Gastroesophageal sphincter (tissue), 4 donors: ENCODE measurements around the gene CHSY3. TPM values are rescaled to one million over a fixed set of nuclear protein-coding genes. Genes with fewer than 3 reads are reported as not detected.

Source experiments
- ATAC-seq: fragments of 150-250 bp; one replicate; pipeline ENCODE4 v1.9.1; 2016; ENCODE audit warnings: mild to moderate bottlenecking, moderate library complexity
- H3K27ac ChIP-seq, 4 donors: fragments of 200-600 bp; sonication (generic) in 3 of 4; 1 replicate in 3 of 4; 2 replicates in 1 of 4; pipeline ENCODE4 v1.5.1; 2016 to 2019
- H3K27me3 ChIP-seq: fragments of 200-600 bp; sonication (generic); one replicate; pipeline ENCODE4 v1.5.1; 2019
- H3K36me3 ChIP-seq, 2 donors: fragments of 200-600 bp; sonication (generic); one replicate each; pipeline ENCODE4 v1.5.1; 2019; ENCODE audit warnings: control low read depth in 1 of 2
- H3K4me1 ChIP-seq, 3 donors: fragments of 200-600 bp; sonication (generic); 1 replicate in 2 of 3; 2 replicates in 1 of 3; pipeline ENCODE4 v1.5.1; 2016 to 2019; ENCODE audit warnings: control low read depth in 2 of 3
- H3K4me3 ChIP-seq, 2 donors: fragments of 200-600 bp; sonication (generic); one replicate each; pipeline ENCODE4 v1.5.1; 2019; ENCODE audit warnings: mild to moderate bottlenecking in 1 of 2, moderate library complexity in 1 of 2
- H3K9me3 ChIP-seq, 3 donors: fragments of 200-600 bp; sonication (generic); one replicate each; pipeline ENCODE4 v1.5.1; 2017 to 2019; ENCODE audit warnings: control low read depth in 2 of 3
- EP300 ChIP-seq: sonication (generic); formaldehyde crosslinking; IDR thresholded peaks from one replicate; pipeline ENCODE4 v1.6.1; 2017; ENCODE audit warnings: antibody characterized with exemption, mild to moderate bottlenecking
- POLR2A ChIP-seq, 2 donors: fragments of 450-650 bp; IDR thresholded peaks; one replicate each; pipeline ENCODE4 v1.6.1; 2017; ENCODE audit warnings: antibody characterized with exemption in 2 of 2, mild to moderate bottlenecking in 2 of 2, moderate library complexity in 1 of 2
- POLR2AphosphoS5 ChIP-seq: sonication (generic); formaldehyde crosslinking; IDR thresholded peaks from one replicate; pipeline ENCODE4 v1.6.1; 2017; ENCODE audit warnings: antibody characterized with exemption
- WGBS, 2 donors: methylation state at CpG; one replicate each; pipeline ENCODE4 v1.1.5; 2018; ENCODE audit warnings: low coverage in 1 of 2; 5-methylcytosine and 5-hydroxymethylcytosine counted together
- total RNA-seq, 4 donors: library from RNA; depleted of rRNA; stranded (reverse); fragments of >200 nt; gene quantifications; one replicate each; pipeline ENCODE4 v1.1.0, GENCODE V29; 2016
- TF ChIP-seq, protein P1 (sequence below), 4 experiments: fragments of 200-600 bp in 2 of 4; fragments of 450-650 bp in 2 of 4; sonication (generic) in 1 of 4; IDR thresholded peaks; one replicate each; pipeline ENCODE4 v1.5.1; 2017 to 2019; ENCODE audit warnings: antibody characterized with exemption in 4 of 4, mild to moderate bottlenecking in 2 of 4, moderate library complexity in 2 of 4

The CHSY3 gene
- total RNA-seq, 4 donors from 2014 or later = 0.78 to 3.4 (median 2.8) TPM

DNA sequence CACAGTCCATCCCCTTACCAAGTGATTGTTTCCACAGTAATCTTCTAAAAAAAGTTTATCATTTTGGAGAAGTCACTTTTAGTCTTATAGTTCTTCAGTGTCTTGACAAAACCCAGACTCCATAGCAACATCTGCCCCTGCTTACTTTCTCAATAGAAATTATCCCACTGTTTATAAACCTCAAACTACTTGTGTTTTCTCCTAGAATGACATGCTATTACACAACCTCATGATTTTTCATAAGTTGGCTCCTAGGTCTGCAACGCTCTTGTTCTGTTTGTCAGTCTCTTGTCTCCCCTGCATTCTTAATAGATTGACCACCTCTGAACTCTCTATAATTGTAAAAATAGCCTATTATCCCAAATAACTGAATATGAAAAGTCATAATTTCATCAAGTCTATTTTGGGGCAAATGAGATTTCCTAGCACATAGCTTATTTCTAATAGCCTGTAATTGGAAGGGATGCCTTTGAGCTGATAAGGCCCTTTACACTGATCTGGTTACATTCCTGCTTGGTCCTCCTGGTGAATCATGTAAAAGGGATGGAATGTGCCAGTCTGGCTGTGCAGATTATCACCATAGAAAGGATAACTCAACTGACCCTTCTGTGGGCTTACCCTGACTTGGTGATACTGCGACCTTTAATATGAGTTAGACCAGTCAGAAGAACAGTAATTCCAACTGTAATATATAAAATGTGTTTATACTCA, 69.6 kb downstream of the CHSY3 start:
- no peak overlapping the region for H3K4me3 ChIP-seq
- H3K27me3 ChIP-seq = no peaks in the 10 kb centered on the region
- H3K4me1 ChIP-seq = no peaks in the 10 kb centered on the region
- no peak for ATAC-seq
- TF ChIP-seq, protein P1, sequence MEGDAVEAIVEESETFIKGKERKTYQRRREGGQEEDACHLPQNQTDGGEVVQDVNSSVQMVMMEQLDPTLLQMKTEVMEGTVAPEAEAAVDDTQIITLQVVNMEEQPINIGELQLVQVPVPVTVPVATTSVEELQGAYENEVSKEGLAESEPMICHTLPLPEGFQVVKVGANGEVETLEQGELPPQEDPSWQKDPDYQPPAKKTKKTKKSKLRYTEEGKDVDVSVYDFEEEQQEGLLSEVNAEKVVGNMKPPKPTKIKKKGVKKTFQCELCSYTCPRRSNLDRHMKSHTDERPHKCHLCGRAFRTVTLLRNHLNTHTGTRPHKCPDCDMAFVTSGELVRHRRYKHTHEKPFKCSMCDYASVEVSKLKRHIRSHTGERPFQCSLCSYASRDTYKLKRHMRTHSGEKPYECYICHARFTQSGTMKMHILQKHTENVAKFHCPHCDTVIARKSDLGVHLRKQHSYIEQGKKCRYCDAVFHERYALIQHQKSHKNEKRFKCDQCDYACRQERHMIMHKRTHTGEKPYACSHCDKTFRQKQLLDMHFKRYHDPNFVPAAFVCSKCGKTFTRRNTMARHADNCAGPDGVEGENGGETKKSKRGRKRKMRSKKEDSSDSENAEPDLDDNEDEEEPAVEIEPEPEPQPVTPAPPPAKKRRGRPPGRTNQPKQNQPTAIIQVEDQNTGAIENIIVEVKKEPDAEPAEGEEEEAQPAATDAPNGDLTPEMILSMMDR (IDR thresholded peaks at IDR 0.05) = no peak
- TF ChIP-seq EP300 (no peak), POLR2AphosphoS5 (no peak), POLR2A (IDR thresholded peaks at IDR 0.05) (no peak)
- H3K27ac ChIP-seq = no peak overlapping the region
- WGBS, 2 donors = 74 to 93% methylated on average over 2 of the region's 2 CpGs
- H3K9me3 ChIP-seq = no peaks in the 10 kb centered on the region
- H3K36me3 ChIP-seq = no peaks in the 10 kb centered on the region

DNA sequence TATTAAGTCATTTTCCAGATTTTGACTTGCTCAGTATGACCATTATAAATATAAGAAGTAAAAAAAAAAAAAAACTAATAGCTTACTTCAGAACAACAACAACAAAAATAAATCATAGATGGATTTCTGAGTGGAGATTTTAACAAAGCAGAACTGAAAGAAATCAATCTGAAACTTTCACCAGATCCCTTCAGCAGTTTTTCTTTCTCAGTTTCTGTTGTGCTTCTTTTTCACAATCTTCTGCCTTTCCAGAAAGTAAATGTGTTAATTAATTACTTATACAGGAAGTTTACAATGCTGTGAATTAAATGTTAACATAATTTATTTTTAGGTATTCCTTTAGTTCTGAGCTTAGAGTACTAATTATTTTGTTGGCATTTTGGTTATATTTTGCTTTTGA, 73.5 kb downstream of the CHSY3 start:
- no peak for TF ChIP-seq POLR2AphosphoS5
- no peak for TF ChIP-seq POLR2A (IDR thresholded peaks at IDR 0.05)
- TF ChIP-seq EP300 = no peak
- TF ChIP-seq, protein P1 (IDR thresholded peaks at IDR 0.05) = no peak
- Histone ChIP-seq H3K4me3 (no peak overlapping the region), H3K4me1 (no peaks in the 10 kb centered on the region), H3K9me3 (peaks cover 0 to 7% (median 0%) of the 10 kb centered on the region in 3 donors), H3K27ac (no peak overlapping the region), H3K27me3 (no peaks in the 10 kb centered on the region), H3K36me3 (no peaks in the 10 kb centered on the region)
- no peak for ATAC-seq

DNA sequence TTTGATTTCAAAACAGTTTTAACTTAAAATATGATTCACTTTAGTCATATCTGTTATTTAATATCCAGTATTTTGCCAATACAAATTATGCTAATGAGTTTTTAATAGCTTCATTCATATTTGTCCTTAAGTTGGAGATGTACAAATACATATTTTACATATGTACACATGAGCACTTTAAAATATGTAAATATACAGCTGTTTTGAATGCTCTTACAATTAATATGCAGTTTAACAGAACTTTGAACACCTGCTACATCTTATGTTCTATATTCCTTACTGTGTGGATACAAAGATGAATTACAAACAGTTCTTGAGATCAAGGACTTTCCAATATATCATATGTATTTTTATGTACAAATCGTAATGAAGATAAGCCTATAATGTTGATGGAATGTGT, 74.0 kb downstream of the CHSY3 start:
- WGBS, 2 donors = 50 to 65% methylated on average over 1 of the region's 1 CpG
- Histone ChIP-seq H3K27me3 (no peaks in the 10 kb centered on the region), H3K27ac (no peak overlapping the region), H3K4me1 (no peaks in the 10 kb centered on the region), H3K4me3 (no peak overlapping the region), H3K36me3 (no peaks in the 10 kb centered on the region), H3K9me3 (peaks cover 0 to 7% (median 0%) of the 10 kb centered on the region in 3 donors)
- no peak for ATAC-seq
- TF ChIP-seq, protein P1 (IDR thresholded peaks at IDR 0.05) = no peak
- TF ChIP-seq POLR2AphosphoS5 (no peak), EP300 (no peak), POLR2A (IDR thresholded peaks at IDR 0.05) (no peak)

DNA sequence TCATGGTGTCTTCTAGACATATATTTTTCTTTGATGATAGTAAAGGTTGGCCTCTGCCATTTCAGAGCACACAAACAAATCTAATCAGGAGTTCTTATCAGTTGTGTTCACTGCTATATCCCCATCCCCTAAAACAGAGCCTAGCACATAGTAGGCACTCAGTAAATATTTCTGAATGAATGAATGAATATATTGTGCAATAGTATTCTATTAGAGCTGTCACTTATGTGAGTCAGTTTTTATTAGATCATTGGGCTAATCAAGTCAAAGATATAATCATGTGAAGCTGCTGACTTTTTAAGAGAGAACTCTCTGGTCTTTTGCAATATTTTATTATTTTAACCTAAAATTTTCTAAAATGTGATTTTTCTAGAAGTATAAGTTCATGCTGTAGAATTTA, 84.2 kb downstream of the CHSY3 start:
- no peak overlapping the region for H3K4me3 ChIP-seq
- no peaks in the 10 kb centered on the region for H3K36me3 ChIP-seq
- peaks cover 0 to 27% (median 0%) of the 10 kb centered on the region in 3 donors for H3K9me3 ChIP-seq
- no peaks in the 10 kb centered on the region for H3K4me1 ChIP-seq
- no peak for TF ChIP-seq EP300
- no peak for TF ChIP-seq POLR2AphosphoS5
- TF ChIP-seq, protein P1 (IDR thresholded peaks at IDR 0.05) = no peak
- TF ChIP-seq POLR2A (IDR thresholded peaks at IDR 0.05) = no peak
- no peaks in the 10 kb centered on the region for H3K27me3 ChIP-seq
- no peak overlapping the region for H3K27ac ChIP-seq
- ATAC-seq = no peak

DNA sequence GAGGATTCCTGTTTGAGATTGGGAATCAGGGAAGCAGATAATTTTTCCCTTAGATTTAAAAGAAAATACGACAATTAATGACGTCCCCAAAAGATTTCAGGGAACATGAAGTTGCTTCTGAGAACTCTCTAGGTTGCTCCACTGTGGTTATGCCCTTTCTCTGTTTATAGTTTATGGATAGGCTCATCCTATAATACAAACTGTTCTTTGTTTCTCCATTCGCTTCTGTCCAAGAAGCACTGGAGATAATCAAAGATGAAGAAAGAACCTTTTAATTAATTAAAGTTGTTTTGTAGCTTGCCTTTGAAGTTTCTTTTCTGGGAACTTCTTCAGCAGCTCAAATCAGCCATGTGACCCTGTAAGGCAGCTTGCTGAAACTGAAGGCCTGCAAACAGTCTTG, 87.5 kb downstream of the CHSY3 start:
- no peak for TF ChIP-seq POLR2A (IDR thresholded peaks at IDR 0.05)
- no peak for TF ChIP-seq POLR2AphosphoS5
- TF ChIP-seq, protein P1 (IDR thresholded peaks at IDR 0.05) = no peak
- TF ChIP-seq EP300 = no peak
- H3K4me3 ChIP-seq = no peak overlapping the region
- ATAC-seq = no peak
- H3K36me3 ChIP-seq = no peaks in the 10 kb centered on the region
- H3K4me1 ChIP-seq = no peaks in the 10 kb centered on the region
- no peak overlapping the region for H3K27ac ChIP-seq
- peaks cover 0 to under 1% (median 0%) of the 10 kb centered on the region in 3 donors for H3K9me3 ChIP-seq
- H3K27me3 ChIP-seq = no peaks in the 10 kb centered on the region
- 74 to 86% methylated on average over 3 of the region's 3 CpGs for WGBS, 2 donors
